ENCODE measurements around the gene SNED1. TPM values are rescaled to one million over a fixed set of nuclear protein-coding genes. Genes with fewer than 3 reads are reported as not detected.
A peak's percentile ranks its signal among the peaks of the same experiment; 100 is the strongest.

SNED1 gene
- total and polyA plus RNA-seq, 8 donors, result 2.0 to 106 (median 16.0) TPM

DNA sequence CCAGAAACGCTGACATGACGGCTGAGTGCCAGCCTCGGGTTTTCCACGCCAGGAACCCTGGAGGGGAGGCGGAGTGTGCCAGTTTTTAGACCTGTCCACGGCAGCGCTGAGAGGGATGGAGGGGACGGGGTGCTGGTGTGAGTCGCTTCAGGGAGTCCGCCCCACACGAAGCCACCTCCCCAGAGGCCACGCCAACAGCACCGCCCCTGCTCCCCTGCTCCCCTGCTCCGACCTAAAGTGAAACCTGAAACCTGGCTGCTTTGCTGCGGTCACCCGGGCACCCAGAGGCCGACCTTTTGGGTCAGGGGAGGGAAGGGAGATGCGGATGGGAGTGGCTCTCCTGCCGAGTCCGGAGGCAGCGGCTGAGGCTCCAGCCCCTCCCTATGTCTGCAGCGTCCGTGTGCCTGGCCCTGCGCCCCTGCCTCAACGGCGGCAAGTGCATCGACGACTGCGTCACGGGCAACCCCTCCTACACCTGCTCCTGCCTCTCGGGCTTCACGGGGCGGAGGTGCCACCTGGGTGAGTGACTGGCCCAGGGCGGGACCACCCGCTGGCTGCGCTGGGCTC is 38.1 kb downstream of the SNED1 start:
- Histone ChIP-seq H3K27me3 (peaks cover 0 to 14% (median 0%) of the 10 kb centered on the region in 3 donors), H3K27ac (peak overlapping the region in 3 of 5 donors; percentile 14 to 18 (median 16)), H3K36me3 (peaks cover 0 to 58% (median 29%) of the 10 kb centered on the region in 4 donors), H3K9me3 (no peaks in the 10 kb centered on the region), H3K4me1 (peaks cover 9 to 19% (median 13%) of the 10 kb centered on the region in 4 donors), H3K4me3 (peak overlapping the region; percentile 35 to 53 (median 46))
- peak; percentile 62 to 64 for DNase-seq
- intact Hi-C loops (cut with DNase I; ENCODE audit: low total_unique reads), result no loop called here
- 15 to 35% (median 16%) methylated on average over 23 to 36 of the region's 36 CpGs for WGBS, 5 donors
- TF ChIP-seq POLR2A (IDR thresholded peaks at IDR 0.05) (no peak), POLR2AphosphoS5 (IDR thresholded peaks at IDR 0.05) (no peak), EP300 (IDR thresholded peaks at IDR 0.05) (no peak)
- TF ChIP-seq, protein P1, sequence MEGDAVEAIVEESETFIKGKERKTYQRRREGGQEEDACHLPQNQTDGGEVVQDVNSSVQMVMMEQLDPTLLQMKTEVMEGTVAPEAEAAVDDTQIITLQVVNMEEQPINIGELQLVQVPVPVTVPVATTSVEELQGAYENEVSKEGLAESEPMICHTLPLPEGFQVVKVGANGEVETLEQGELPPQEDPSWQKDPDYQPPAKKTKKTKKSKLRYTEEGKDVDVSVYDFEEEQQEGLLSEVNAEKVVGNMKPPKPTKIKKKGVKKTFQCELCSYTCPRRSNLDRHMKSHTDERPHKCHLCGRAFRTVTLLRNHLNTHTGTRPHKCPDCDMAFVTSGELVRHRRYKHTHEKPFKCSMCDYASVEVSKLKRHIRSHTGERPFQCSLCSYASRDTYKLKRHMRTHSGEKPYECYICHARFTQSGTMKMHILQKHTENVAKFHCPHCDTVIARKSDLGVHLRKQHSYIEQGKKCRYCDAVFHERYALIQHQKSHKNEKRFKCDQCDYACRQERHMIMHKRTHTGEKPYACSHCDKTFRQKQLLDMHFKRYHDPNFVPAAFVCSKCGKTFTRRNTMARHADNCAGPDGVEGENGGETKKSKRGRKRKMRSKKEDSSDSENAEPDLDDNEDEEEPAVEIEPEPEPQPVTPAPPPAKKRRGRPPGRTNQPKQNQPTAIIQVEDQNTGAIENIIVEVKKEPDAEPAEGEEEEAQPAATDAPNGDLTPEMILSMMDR (IDR thresholded peaks at IDR 0.05), result no peak

DNA sequence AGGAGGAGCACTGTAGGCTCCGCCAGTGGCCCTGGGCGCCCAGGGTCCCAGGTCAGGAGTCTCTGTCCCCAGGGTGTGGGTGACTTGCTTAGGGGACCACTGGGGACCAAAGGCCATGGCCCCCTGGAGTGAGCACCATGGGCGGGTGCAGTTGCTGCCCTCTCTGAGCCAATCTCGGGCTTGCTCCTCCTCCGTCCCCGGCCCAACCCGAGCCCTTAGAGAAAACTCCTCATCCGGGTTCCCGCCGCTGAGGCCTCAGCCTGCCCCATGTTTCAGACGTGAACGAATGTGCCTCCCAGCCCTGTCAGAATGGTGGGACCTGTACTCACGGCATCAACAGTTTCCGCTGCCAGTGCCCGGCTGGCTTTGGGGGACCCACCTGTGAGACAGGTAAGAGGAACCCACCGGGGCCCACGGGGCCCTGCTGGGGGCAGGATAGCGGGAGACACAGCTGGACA is 38.6 kb downstream of the SNED1 start:
- H3K4me3 ChIP-seq, result peak overlapping the region; percentile 35 to 53 (median 46)
- no peak for DNase-seq
- no peaks in the 10 kb centered on the region for H3K9me3 ChIP-seq
- intact Hi-C loops (cut with DNase I; ENCODE audit: low total_unique reads), result no loop called here
- H3K27me3 ChIP-seq, result peaks cover 0 to 14% (median 0%) of the 10 kb centered on the region in 3 donors
- 58 to 72% (median 60%) methylated on average over 13 to 18 of the region's 18 CpGs for WGBS, 5 donors
- no peak for TF ChIP-seq EP300 (IDR thresholded peaks at IDR 0.05)
- TF ChIP-seq POLR2AphosphoS5 (IDR thresholded peaks at IDR 0.05), result no peak
- TF ChIP-seq, protein P1 (IDR thresholded peaks at IDR 0.05), result no peak
- TF ChIP-seq POLR2A (IDR thresholded peaks at IDR 0.05), result no peak
- H3K27ac ChIP-seq, result peak overlapping the region in 2 of 5 donors; percentile 14 to 18
- H3K4me1 ChIP-seq, result peaks cover 9 to 19% (median 13%) of the 10 kb centered on the region in 4 donors
- H3K36me3 ChIP-seq, result peaks cover 0 to 58% (median 26%) of the 10 kb centered on the region in 4 donors

DNA sequence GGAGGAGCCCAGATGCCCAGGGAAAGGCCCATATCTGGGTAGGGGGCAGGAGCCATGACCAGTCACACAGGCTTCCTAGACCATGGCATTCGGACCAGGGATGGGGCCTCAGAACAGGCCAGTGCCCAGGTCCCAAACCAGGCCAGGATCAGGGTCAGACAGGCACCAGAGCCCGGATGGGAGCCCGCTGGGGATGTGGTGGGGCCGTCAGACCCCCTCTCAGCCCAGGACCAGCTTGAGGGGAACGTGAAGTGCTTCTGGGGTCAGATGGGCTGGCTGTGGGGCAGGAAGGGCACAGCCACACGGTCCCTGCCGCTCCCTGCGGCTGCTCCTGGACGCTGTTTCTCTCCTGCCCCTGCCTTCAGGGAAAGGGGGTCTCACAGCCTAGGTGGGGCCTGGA is 39.1 kb downstream of the SNED1 start:
- no peak overlapping the region for H3K27ac ChIP-seq
- H3K9me3 ChIP-seq, result no peaks in the 10 kb centered on the region
- no peak for DNase-seq
- peaks cover 9 to 19% (median 13%) of the 10 kb centered on the region in 4 donors for H3K4me1 ChIP-seq
- H3K4me3 ChIP-seq, result peak overlapping the region in 1 of 4 donors; percentile 53
- 90 to 96% (median 95%) methylated on average over 9 of the region's 9 CpGs for WGBS, 5 donors
- H3K36me3 ChIP-seq, result peaks cover 0 to 60% (median 26%) of the 10 kb centered on the region in 4 donors
- peaks cover 0 to 14% (median 0%) of the 10 kb centered on the region in 3 donors for H3K27me3 ChIP-seq
- intact Hi-C loops (cut with DNase I; ENCODE audit: low total_unique reads), result no loop called here
- no peak for TF ChIP-seq EP300 (IDR thresholded peaks at IDR 0.05)

DNA sequence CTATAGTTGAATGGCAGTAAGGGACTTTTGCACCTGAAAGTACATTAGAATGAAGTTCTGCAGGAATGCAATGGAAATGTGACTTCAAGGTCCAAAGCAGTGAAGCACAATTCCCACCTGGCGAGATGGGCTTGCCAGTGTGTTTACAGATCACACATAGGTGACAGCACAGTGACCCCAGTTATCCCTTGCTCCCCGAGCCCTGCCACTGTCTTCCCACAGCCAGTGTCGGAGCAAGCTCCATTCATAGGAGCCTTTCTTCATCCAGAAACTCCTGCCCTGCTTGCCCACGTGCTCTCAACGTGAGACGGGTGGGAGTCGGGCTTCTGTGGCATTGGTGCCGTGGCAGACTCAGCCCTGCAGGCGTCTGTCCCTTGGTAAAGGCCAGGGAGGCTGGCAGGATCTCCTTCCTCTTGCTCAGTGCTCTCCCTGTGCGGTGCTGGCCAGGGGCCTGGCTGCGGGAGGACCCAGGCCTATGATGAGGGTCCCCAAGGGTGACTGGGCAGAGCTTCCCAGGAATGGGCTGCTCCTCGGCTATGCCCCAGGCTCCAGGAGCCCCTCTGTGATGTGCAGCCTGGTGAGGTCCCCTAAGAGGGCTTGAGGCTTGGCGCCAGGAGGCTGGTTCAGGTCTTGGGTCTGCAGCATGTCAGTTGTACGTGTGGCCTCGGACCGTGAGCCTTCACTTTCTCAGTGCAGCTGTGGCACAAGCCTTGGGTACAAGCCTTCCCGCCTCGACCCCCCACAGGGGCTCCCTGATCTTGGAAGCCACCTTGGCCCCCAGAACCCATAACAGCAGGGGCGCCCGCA is 40.2 kb downstream of the SNED1 start:
- intact Hi-C loops (cut with DNase I; ENCODE audit: low total_unique reads), result no loop called here
- Histone ChIP-seq H3K27me3 (peaks cover 0 to 14% (median 0%) of the 10 kb centered on the region in 3 donors), H3K4me3 (no peak overlapping the region), H3K27ac (no peak overlapping the region), H3K9me3 (no peaks in the 10 kb centered on the region), H3K36me3 (peaks cover 0 to 62% (median 22%) of the 10 kb centered on the region in 4 donors), H3K4me1 (peaks cover 9 to 19% (median 13%) of the 10 kb centered on the region in 4 donors)
- no peak for DNase-seq
- 92 to 93% (median 92%) methylated on average over 16 to 20 of the region's 20 CpGs for WGBS, 5 donors
- no peak for TF ChIP-seq POLR2A (IDR thresholded peaks at IDR 0.05)
- TF ChIP-seq EP300 (IDR thresholded peaks at IDR 0.05), result no peak
- no peak for TF ChIP-seq POLR2AphosphoS5 (IDR thresholded peaks at IDR 0.05)
- TF ChIP-seq, protein P1 (IDR thresholded peaks at IDR 0.05), result no peak
